GM12891 (cell line): ENCODE results near the gene ILDR2.

ENCODE experiments used
- DNase-seq: peaks from one replicate; pipeline ENCODE4 v3.0.0; 2011; ENCODE audit warnings: low spot score; ENCODE audit not compliant: insufficient read length
- FAIRE-seq: peaks from 2 replicates; lab custom pipeline; 2011; peaks lifted over from hg19 to GRCh38; lab: Jason Lieb, UNC
- PAX5 ChIP-seq: IDR thresholded peaks from 2 replicates; pipeline ENCODE4 v1.6.1; 2011; ENCODE audit warnings: low read length, moderate library complexity, mild to moderate bottlenecking; ENCODE audit not compliant: insufficient read depth, severe bottlenecking
- POLR2A ChIP-seq: IDR thresholded peaks from 2 replicates; pipeline ENCODE4 v1.6.1; 2011; ENCODE audit warnings: low read depth, low read length, control low read depth
- POLR2AphosphoS5 ChIP-seq: IDR thresholded peaks from 2 replicates; pipeline ENCODE4 v1.6.1; 2011; ENCODE audit warnings: low read depth, low read length, control low read depth
- POU2F2 ChIP-seq: IDR thresholded peaks from 2 replicates; pipeline ENCODE4 v1.6.1; 2011; ENCODE audit warnings: low read depth, mild to moderate bottlenecking, control low read depth, low read length, moderate library complexity
- SPI1 ChIP-seq: IDR thresholded peaks from 2 replicates; pipeline ENCODE4 v1.6.1; 2011; ENCODE audit warnings: low read depth, low read length, control low read depth
- TAF1 ChIP-seq: IDR thresholded peaks from 2 replicates; pipeline ENCODE4 v1.6.1; 2011; ENCODE audit warnings: low read depth, low read length, control low read depth

The ILDR2 gene

DNA sequence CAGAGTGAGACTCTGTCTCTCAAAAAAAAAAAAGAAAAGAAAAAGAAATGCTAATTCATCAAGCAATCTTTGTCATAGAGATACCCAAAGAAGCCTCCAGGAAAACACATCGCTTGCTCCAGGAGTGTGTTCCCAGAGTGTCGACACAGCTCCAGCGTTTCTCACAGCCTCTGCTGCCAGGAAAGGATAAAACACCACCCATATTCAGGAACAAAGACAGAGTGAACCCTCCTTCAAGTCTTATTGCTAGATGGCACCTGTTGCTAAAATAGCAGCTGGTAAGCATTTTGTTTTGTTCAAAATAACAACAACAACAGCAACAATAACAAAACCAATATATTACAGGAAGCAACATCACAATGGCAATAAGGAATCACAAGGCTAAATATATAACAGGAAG lies 3.1 kb downstream of the ILDR2 start:
- TF ChIP-seq SPI1, result no peak
- no peak for TF ChIP-seq POLR2AphosphoS5
- DNase-seq (no peak), FAIRE-seq (no peak)

DNA sequence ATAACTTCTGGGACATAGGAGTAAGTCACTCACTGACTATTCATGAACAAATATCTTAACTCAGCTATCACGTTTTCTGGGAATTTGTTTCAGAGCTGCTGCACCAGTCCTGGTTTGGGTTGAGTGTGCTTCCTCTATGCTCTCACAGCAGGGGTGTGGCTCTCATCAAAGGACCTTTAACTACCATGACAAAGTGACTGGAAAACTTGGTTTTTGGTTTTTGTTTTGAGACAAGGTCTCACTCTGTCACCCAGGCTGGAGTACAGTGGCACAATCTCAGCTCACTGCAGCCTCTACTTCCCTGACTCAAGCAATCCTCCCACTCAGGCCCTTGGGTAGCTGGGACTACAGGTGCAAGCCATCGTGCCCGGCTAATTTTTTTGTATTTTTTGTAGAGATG lies 4.1 kb downstream of the ILDR2 start:
- FAIRE-seq, result no peak
- TF ChIP-seq POLR2A, result no peak
- no peak for TF ChIP-seq PAX5
- no peak for TF ChIP-seq POLR2AphosphoS5
- DNase-seq, result no peak

DNA sequence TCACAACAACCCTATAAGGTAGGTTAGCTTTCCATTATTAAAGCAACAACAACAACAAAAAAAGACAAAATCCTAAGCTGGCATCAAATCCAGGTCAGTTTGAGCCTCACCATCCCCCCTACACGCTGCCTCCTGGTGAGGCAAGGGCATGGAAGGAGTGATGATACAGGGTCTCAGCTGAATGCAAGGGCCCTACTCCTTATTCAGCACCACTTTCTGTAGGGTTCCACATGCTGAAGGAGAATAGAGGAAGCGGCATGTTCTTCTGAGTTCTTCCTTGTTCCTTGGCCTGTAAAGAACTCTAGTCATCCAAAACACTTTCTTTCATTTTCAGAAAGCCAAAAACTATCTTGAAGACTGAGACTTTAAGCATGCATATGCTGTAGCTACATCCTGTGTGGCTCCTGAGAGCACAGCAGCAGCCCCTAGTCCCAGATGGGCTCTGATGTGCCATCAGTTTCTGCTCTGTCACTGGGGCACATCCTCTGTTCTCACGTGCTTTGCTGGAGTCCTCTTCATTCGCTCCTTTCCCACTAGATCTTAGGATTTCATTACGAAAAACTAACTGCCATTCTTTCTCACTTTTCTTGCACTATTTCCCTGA lies 6.2 kb downstream of the ILDR2 start:
- no peak for DNase-seq
- TF ChIP-seq TAF1 (no peak), SPI1 (0 out of 2 replicates have a peak, but pooled peaks have one; percentile 14)
- no peak for FAIRE-seq

DNA sequence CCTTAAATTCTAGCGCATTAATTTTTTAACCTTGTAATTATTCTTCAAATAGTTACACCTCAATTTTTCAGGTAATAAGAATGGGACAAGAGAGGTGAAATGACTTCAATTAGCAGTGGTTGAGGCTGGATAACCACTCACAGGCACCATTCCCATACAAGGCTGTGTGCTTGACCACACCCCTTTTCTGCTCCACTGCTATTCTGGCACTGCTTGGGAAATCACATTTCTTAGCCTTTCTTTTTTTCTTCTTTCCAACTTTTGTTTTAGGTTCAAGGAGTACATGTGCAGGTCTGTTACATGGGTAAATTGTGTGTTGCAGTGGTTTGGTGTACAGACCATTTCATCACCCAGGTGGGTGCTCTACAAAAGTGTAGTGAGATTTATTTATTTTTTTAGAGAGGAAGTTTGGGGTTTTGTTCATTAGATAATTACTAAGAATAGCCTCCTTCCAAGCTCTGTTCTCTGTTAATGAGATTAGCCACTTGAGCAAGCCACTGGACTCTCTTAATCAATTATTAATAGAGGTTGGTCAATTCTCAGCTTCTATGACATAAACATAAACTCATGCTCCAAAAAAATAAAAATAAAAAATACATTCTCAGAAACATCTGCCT lies 14.4 kb downstream of the ILDR2 start:
- FAIRE-seq, result no peak
- no peak for DNase-seq
- TF ChIP-seq PAX5, result no peak
- no peak for TF ChIP-seq POLR2A
- TF ChIP-seq POLR2AphosphoS5, result no peak
- no peak for TF ChIP-seq SPI1
- no peak for TF ChIP-seq POU2F2
- TF ChIP-seq TAF1, result no peak

DNA sequence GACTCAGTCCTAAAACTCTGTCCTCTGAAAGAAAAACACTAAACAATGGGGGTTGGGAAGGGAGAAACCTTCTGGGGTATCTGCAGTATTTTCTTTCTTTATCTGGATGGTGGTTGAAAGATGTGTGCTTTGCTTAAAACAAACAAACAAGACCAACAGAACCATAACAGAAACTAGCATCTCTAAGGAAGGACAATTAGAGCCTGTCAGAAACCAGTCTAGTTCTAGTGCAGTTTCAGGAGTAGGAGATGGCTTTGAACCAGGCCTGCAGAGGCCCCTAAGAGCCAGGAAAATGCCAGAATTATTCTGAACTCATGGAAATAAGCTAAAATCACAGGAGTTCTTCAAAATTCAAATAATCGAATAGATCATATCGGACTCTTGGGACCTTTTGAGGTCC lies 18.5 kb downstream of the ILDR2 start:
- no peak for TF ChIP-seq POLR2A
- TF ChIP-seq PAX5, result no peak
- no peak for TF ChIP-seq POLR2AphosphoS5
- TF ChIP-seq SPI1, result no peak
- TF ChIP-seq TAF1, result no peak
- TF ChIP-seq POU2F2, result no peak
- no peak for FAIRE-seq
- DNase-seq, result no peak

DNA sequence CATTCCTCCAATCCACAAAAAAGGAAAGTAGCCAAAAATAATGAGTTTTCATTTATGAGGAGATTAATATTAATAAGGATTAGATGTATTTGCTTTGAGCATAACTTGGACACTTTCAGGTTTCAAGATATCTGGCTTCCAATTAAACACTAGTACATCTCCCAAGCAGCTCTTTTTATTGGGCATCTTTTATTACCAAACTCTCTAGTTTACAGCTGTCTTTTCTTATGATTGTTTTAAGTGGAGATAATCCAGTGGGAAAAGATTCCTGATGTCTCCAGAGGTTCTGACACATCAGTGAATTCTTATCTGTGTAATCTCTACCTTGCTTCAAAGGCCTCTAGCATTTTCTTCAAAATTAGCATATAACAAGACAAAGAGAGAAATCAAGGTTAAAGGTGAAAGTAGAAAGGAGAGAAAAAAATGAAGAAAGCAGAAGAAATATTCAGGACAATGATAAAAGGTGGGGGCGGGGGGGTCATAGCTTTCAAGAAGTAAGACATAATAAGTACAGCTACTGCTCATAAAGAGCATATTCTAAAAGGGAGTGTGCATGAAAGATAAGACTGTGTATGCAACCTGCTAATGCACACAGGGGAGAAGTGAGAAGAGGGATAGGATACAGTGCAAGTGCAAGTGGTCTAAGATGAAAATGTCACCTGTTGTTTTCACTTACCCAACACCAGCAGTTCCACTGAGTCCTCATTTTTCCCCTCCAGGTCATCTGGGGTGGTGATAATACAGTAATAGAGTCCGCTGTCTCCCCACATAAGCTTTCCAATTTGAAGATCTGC lies 19.1 kb downstream of the ILDR2 start:
- TF ChIP-seq TAF1 (no peak), PAX5 (no peak), POU2F2 (no peak), SPI1 (no peak), POLR2A (no peak), POLR2AphosphoS5 (no peak)
- FAIRE-seq (no peak), DNase-seq (no peak)

DNA sequence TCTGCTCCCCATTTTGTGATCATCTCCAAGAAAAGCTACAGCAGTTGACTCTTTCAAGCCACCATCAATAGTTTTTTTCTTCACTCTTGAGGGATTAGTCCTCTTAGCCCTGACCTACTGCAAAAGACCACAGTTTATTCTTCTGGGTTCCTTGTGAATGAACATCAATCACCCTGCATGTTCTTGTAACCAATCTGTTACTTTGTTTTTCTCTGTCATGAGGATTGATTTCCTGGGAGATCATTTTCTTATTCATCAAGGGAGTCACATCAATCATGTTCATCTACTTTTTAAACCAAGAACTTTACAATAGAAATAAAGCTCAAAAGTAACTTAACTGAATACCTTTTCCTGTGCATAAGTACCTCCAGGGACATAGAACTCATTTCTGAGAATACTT lies 21.8 kb downstream of the ILDR2 start:
- no peak for FAIRE-seq
- TF ChIP-seq POU2F2, result no peak
- TF ChIP-seq PAX5, result no peak
- no peak for TF ChIP-seq POLR2A
- no peak for TF ChIP-seq POLR2AphosphoS5
- TF ChIP-seq SPI1, result no peak
- no peak for TF ChIP-seq TAF1
- DNase-seq, result no peak

DNA sequence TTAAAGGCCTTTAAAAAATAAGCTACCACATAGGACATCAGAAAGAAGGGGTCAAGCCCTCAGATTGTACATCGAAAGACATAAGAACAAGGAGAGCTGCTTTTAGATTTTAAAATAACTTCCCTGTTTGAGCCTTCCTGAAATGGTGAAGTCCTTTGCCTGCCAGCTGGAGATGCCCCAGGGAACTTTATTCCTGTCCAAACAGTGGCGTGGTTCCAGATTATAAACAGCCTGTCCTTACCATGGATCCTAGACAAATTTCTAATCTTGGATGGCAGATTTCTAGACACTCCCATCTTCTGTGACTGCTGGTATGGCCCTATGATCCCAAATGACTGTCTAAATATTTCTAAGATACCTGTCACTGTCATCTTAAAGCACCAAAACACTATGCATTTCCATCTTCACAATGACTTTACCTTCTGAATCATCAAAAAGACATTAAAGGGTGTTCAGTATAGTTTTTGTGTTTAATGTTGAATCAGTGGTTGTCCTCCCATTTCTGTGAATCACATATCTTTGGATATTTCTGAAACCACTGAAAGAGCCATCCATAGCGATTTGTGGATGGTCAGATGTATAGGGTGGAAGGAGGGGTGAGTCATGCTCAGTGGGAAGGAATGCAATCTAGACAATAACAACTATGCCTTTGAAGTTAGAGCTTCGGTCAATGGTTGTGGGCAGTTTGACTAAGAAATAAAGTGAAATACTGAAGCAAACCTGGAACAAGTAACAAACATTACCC lies 23.2 kb downstream of the ILDR2 start:
- DNase-seq (no peak), FAIRE-seq (no peak)
- TF ChIP-seq TAF1 (no peak), POU2F2 (no peak), POLR2AphosphoS5 (no peak), SPI1 (no peak), PAX5 (no peak), POLR2A (no peak)

DNA sequence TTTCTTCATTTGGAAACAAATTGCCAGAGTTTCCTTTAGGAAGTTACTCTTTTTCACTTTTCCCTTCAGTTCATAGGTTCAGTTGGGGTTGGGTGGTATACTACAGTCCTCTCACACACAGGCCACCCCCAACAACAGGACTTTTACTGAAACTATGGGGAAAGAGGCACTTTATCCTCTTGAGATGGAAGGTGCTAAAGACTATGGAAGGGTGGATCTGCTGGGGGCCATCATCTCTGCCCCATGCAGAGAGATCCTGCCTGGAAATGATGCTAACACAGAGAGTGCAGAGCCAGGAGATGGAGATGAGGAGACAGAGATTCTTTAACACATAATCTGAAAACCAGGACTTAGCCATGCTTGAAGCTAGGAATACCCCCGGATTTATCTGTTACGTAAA lies 24.3 kb downstream of the ILDR2 start:
- DNase-seq (no peak), FAIRE-seq (no peak)
- no peak for TF ChIP-seq TAF1
- no peak for TF ChIP-seq PAX5
- no peak for TF ChIP-seq POLR2AphosphoS5
- TF ChIP-seq SPI1, result no peak
- TF ChIP-seq POLR2A, result no peak
- TF ChIP-seq POU2F2, result no peak
